ENCODE data around the gene PIGV.

The PIGV gene

GRCh38 chr1:26772687-26773086 is 15.1 kb upstream of the PIGV start:
- no peak for DNase-seq (ENCODE audit: low read depth in 2 of 2)

DNA sequence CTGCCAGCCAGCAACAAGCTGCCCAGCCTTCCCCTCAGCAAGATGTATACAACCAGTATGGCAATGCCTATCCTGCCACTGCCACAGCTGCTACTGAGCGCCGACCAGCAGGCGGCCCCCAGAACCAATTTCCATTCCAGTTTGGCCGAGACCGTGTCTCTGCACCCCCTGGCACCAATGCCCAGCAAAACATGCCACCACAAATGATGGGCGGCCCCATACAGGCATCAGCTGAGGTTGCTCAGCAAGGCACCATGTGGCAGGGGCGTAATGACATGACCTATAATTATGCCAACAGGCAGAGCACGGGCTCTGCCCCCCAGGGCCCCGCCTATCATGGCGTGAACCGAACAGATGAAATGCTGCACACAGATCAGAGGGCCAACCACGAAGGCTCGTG is 13.3 kb upstream of the PIGV start:
- DNase-seq (ENCODE audit: low read depth in 2 of 2), result no peak

GRCh38 chr1:26775666-26776065 is 12.1 kb upstream of the PIGV start:
- no peak for DNase-seq (ENCODE audit: low read depth in 2 of 2)

DNA sequence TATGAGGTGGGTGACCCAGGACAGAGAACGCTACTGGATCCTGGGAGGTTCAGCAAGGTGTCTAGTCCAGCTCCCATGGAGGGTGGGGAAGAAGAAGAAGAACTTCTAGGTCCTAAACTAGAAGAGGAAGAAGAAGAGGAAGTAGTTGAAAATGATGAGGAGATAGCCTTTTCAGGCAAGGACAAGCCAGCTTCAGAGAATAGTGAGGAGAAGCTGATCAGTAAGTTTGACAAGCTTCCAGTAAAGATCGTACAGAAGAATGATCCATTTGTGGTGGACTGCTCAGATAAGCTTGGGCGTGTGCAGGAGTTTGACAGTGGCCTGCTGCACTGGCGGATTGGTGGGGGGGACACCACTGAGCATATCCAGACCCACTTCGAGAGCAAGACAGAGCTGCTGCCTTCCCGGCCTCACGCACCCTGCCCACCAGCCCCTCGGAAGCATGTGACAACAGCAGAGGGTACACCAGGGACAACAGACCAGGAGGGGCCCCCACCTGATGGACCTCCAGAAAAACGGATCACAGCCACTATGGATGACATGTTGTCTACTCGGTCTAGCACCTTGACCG is 8.6 kb upstream of the PIGV start:
- DNase-seq (ENCODE audit: low read depth in 2 of 2), result no peak

DNA sequence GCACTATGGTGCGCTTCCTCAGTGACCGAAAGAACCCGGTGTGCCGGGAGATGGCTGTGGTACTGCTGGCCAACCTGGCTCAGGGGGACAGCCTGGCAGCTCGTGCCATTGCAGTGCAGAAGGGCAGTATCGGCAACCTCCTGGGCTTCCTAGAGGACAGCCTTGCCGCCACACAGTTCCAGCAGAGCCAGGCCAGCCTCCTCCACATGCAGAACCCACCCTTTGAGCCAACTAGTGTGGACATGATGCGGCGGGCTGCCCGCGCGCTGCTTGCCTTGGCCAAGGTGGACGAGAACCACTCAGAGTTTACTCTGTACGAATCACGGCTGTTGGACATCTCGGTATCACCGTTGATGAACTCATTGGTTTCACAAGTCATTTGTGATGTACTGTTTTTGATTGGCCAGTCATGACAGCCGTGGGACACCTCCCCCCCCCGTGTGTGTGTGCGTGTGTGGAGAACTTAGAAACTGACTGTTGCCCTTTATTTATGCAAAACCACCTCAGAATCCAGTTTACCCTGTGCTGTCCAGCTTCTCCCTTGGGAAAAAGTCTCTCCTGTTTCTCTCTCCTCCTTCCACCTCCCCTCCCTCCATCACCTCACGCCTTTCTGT is 7.3 kb upstream of the PIGV start:
- no peak for DNase-seq (ENCODE audit: low read depth in 2 of 2)

DNA sequence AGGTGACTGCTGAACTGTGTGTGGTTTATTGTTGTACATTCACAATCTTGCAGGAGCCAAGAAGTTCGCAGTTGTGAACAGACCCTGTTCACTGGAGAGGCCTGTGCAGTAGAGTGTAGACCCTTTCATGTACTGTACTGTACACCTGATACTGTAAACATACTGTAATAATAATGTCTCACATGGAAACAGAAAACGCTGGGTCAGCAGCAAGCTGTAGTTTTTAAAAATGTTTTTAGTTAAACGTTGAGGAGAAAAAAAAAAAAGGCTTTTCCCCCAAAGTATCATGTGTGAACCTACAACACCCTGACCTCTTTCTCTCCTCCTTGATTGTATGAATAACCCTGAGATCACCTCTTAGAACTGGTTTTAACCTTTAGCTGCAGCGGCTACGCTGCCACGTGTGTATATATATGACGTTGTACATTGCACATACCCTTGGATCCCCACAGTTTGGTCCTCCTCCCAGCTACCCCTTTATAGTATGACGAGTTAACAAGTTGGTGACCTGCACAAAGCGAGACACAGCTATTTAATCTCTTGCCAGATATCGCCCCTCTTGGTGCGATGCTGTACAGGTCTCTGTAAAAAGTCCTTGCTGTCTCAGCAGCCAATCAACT is 6.4 kb upstream of the PIGV start:
- DNase-seq (ENCODE audit: low read depth in 2 of 2), result no peak

- no peak for DNase-seq (ENCODE audit: low read depth in 2 of 2)
Observed at GRCh38 chr1:26782521-26783212, 5.1 kb upstream of the PIGV start.

- DNase-seq (ENCODE audit: low read depth in 2 of 2), result no peak
Observed at GRCh38 chr1:26783646-26784022, 4.1 kb upstream of the PIGV start.

GRCh38 chr1:26784023-26784871 is 3.5 kb upstream of the PIGV start:
- DNase-seq (ENCODE audit: low read depth in 2 of 2), result no peak

- DNase-seq (ENCODE audit: low read depth in 2 of 2), result no peak
Observed at GRCh38 chr1:26784886-26785285, 2.9 kb upstream of the PIGV start.

DNA sequence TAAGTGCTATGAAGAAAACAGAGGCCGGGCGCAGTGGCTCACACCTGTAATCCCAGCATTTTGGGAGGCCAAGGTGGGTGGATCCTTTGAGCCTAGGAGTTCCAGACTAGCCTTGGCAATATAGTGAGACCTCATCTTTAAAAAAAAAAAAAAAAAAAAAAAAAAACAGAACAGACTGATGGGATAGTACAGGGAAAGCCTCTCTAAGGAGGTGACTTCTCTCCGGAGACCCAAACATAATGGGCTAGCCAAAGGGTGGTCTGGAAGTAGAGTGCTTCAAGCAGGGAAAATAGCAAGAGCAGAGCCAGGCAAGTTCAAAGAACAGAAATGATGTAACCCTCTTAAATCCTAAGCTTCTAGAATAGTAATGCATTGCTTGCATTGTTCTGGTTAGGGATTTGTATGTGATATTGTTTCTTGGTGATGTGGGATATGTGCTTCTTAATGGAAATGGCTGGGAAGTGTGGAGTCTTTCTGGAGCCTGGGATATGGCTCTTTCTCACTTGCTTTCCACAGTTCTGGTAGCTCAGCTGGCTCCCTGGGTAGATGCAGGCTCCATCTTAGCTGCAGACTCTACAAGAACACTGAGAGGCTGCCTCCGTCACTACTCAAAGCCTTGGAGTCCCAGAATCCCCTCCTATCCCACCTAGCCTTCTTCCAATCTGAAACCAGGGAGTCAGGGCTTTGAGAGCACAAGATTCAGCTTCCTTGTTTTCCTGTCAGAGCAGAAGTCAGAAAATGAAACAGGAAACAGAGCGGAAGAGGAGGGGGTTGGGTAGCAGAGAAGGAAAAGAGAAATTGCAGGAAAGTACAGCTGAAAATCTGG is 1.9 kb upstream of the PIGV start:
- no peak for DNase-seq (ENCODE audit: low read depth in 2 of 2)

- DNase-seq (ENCODE audit: low read depth in 2 of 2), result no peak
Observed at GRCh38 chr1:26786437-26787380, 1.0 kb upstream of the PIGV start.

DNA sequence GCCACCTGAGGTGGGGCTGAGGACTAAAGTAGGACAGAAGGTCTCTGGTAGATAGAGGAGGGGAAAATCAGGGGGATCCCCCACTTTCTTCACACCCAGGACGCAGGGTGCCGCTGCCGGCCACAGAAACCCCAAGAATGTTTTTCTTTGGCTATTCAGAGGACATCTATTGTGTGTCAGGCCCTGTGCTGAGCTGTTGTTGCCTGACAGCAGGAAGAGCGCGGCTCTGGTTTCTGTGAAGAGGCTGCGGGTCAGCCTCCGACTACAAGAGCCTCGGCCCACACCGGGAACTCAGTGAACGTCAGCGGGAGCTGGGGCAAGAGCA is 407 bp upstream of the PIGV start:
- peak; percentile 56 to 63 for DNase-seq (ENCODE audit: low read depth in 2 of 2)

DNA sequence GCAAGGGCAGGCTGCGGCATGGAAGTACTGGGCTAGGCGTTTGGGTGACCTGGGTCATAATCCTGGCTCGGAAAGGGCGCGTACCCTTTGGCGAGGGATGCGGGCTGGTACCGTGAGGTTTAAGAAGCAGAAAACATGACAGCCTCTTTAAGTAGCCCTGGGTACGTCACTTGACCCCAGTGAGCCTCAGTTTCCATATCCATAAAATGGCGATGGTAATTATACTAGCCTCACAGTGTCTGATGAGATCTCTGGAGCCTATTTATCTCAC is 700 bp downstream of the PIGV start:
- no peak for DNase-seq (ENCODE audit: low read depth in 2 of 2)

GRCh38 chr1:26788836-26789611 is 1.3 kb downstream of the PIGV start:
- DNase-seq (ENCODE audit: low read depth in 2 of 2), result peak; percentile 65 to 85

GRCh38 chr1:26789612-26789865 is 1.8 kb downstream of the PIGV start:
- no peak for DNase-seq (ENCODE audit: low read depth in 2 of 2)

DNA sequence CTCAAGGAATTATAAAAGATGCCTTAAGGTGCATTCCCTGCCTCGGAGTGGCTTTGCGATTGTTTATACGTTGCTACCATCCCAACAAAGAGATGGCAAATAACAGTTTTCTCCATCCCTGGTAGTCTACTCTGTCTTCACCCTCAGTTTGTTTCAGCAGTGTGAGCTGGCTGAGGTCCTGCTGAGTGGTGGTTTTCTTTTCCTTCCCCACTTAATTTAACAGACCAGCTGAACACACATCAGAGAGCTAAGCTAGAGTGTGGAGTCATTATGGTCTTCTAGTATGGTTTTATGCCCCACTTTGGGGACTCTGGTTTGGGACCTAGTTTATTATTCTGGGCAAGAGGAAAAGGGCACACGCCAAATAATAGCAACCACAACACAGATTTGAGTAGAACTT is 2.2 kb downstream of the PIGV start:
- no peak for DNase-seq (ENCODE audit: low read depth in 2 of 2)

GRCh38 chr1:26790551-26790953 is 2.8 kb downstream of the PIGV start:
- no peak for DNase-seq (ENCODE audit: low read depth in 2 of 2)

GRCh38 chr1:26791148-26791547 is 3.4 kb downstream of the PIGV start:
- DNase-seq (ENCODE audit: low read depth in 2 of 2), result no peak

GRCh38 chr1:26791626-26792025 is 3.9 kb downstream of the PIGV start:
- DNase-seq (ENCODE audit: low read depth in 2 of 2), result no peak
